HG03378 (cell line): Measurements from ENCODE around the gene MARCHF3.
"Not testable (repeated sequence)": the region's sequence is repeated elsewhere in the genome, so short reads cannot be mapped to it uniquely, and the experiment has no call there.

Source experiments
- ATAC-seq: cut with Tn5 transposase; IDR thresholded peaks from one replicate; pipeline ENCODE4 v1.9.1; 2021; ENCODE audit warnings: mild to moderate bottlenecking, moderate library complexity; ENCODE audit not compliant: unreplicated experiment

Gene MARCHF3

GRCh38 chr5:126921241-126922091 lies 108.9 kb downstream of the MARCHF3 start:
- ATAC-seq: no peak

- no peak for ATAC-seq
These were observed 110.1 kb downstream of the MARCHF3 start for GRCh38 chr5:126920291-126920690.

- no peak for ATAC-seq
These were observed 110.8 kb downstream of the MARCHF3 start for GRCh38 chr5:126919566-126919965.

GRCh38 chr5:126918615-126918957 lies 111.8 kb downstream of the MARCHF3 start:
- ATAC-seq: no peak

- ATAC-seq: no peak
These were observed 112.3 kb downstream of the MARCHF3 start for GRCh38 chr5:126917918-126918614.

GRCh38 chr5:126915496-126915895 lies 114.9 kb downstream of the MARCHF3 start:
- no peak for ATAC-seq

GRCh38 chr5:126914801-126915436 lies 115.4 kb downstream of the MARCHF3 start:
- no peak for ATAC-seq

GRCh38 chr5:126912616-126913200 lies 117.7 kb downstream of the MARCHF3 start:
- ATAC-seq: no peak

- ATAC-seq: no peak
These were observed 118.4 kb downstream of the MARCHF3 start for GRCh38 chr5:126911986-126912385.

GRCh38 chr5:126909856-126910255 lies 120.5 kb downstream of the MARCHF3 start:
- no peak for ATAC-seq

- not testable (repeated sequence) for ATAC-seq
These were observed 126.0 kb downstream of the MARCHF3 start for GRCh38 chr5:126904407-126904806.

GRCh38 chr5:126900796-126901195 lies 129.6 kb downstream of the MARCHF3 start:
- ATAC-seq: no peak

- ATAC-seq: no peak
These were observed 130.9 kb downstream of the MARCHF3 start for GRCh38 chr5:126899476-126899875.

GRCh38 chr5:126897851-126898630 lies 132.3 kb downstream of the MARCHF3 start:
- ATAC-seq: no peak

- ATAC-seq: no peak
These were observed 134.1 kb downstream of the MARCHF3 start for GRCh38 chr5:126896170-126896702.

GRCh38 chr5:126895712-126896111 lies 134.6 kb downstream of the MARCHF3 start:
- ATAC-seq: not testable (repeated sequence)

- not testable (repeated sequence) for ATAC-seq
These were observed 139.9 kb downstream of the MARCHF3 start for GRCh38 chr5:126890414-126890813.

- no peak for ATAC-seq
These were observed 142.2 kb downstream of the MARCHF3 start for GRCh38 chr5:126888175-126888574.

- no peak for ATAC-seq
These were observed 146.0 kb downstream of the MARCHF3 start for GRCh38 chr5:126884269-126884819.
